HG03280 (cell line): ENCODE results near the gene TMEM109.

ENCODE experiments used
- ATAC-seq: cut with Tn5 transposase; IDR thresholded peaks from one replicate; pipeline ENCODE4 v1.9.1; 2021; ENCODE audit warnings: mild to moderate bottlenecking, moderate library complexity; ENCODE audit not compliant: unreplicated experiment

The TMEM109 gene

GRCh38 chr11:60924906-60925853 lies 11.2 kb downstream of the TMEM109 start:
- no peak for ATAC-seq

DNA sequence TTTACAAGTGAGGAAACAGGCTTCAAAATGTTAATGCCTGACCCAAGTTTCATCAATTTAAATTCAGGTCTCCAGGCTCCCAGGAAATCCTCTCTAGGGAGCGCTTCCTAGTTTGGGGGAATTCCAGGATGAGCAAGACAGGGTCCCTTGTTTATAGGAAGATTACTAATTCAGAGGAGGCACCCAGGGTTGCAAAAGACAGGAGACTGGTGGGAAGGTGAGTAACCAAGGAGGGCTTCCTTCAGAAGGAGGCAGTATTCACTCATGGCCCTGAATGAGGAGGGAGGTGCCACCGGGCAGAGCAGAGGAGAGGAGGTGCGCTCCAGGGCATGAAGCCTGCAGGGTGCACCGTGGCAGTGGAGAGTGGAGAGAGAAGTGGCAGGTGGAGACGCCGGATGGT lies 11.9 kb downstream of the TMEM109 start:
- ATAC-seq, result no peak

DNA sequence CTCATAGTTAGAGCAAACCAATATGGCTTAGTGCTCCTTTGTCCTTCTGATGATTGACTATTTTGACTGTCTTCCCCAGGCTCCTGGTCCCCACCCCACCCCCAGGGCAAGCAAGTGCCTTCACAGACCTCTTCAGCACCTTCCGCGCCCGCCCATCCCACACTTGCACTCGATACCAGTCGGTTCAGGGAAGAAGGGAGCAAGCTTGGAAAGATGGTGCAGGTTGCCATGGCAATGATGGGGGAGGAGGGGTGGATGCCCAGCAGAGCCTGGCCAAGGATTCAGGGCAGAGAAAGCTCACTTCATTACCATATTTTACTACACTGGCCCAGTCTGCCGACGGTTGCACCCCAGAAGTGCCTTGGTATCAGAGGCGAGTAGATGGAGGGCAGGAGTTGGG lies 12.5 kb downstream of the TMEM109 start:
- ATAC-seq, result no peak

GRCh38 chr11:60927061-60927592 lies 13.2 kb downstream of the TMEM109 start:
- no peak for ATAC-seq

DNA sequence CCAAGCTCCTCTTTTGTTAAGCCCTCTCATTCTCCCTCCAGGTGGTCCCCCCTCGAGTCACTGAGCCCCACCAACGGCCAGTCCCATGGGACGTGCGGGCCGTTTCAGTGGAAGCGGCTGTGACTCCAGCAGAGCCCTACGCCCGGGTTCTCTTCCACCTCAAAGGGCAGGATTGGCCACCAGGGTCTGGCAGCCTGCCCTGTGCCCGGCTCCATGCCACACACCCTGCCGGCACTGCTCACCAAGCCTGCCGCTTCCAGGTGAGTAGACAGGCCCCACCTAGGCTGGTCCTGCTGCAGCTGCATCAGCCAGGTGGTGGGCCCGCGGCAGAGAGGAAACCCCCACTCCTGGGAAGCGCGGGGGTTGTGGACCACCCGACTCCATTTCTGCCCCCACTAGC lies 13.6 kb downstream of the TMEM109 start:
- no peak for ATAC-seq

GRCh38 chr11:60928563-60929001 lies 14.6 kb downstream of the TMEM109 start:
- no peak for ATAC-seq

GRCh38 chr11:60929764-60930163 lies 15.8 kb downstream of the TMEM109 start:
- ATAC-seq, result no peak

DNA sequence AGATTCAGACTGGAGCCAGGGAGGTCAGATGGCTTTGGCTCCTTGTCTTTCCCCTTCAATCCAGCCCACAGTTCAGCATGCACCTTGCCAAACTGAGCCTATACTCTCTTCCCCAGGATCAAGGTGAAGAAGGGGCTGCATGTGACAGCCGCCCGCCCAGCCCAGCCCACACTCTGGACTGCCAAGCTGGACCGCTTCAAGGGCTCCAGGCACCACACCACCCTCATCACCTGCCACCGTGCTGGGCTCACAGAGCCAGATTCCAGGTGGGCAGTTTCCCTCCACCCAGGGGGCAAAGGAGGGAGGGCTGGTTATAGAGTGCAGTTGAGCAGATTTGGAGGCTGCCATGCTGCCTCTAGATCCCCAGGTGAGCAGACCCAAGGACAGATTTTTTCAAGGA lies 16.4 kb downstream of the TMEM109 start:
- ATAC-seq, result no peak

DNA sequence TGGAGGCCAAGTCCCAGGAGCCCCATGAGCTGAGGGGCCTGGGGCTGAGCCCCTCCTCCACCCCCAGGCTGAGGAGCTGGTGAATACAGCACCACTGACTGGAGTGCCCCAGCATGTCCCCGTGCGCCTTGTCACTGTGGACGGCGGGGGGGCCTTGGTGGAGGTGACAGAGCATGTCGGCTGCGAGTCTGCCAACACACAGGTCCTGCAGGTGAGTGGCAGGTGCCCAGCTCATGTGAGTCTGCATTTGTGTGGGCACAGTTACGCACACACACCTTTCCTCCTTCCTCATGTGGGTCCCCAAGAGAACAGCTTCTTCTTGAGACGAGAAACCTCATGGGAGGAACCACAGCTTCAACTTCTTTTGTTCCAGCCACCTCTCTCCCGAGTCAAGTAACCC lies 18.0 kb downstream of the TMEM109 start:
- no peak for ATAC-seq

- ATAC-seq, result no peak
Measured at GRCh38 chr11:60932605-60933356, 18.8 kb downstream of the TMEM109 start.

GRCh38 chr11:60933416-60934123 lies 19.6 kb downstream of the TMEM109 start:
- no peak for ATAC-seq

DNA sequence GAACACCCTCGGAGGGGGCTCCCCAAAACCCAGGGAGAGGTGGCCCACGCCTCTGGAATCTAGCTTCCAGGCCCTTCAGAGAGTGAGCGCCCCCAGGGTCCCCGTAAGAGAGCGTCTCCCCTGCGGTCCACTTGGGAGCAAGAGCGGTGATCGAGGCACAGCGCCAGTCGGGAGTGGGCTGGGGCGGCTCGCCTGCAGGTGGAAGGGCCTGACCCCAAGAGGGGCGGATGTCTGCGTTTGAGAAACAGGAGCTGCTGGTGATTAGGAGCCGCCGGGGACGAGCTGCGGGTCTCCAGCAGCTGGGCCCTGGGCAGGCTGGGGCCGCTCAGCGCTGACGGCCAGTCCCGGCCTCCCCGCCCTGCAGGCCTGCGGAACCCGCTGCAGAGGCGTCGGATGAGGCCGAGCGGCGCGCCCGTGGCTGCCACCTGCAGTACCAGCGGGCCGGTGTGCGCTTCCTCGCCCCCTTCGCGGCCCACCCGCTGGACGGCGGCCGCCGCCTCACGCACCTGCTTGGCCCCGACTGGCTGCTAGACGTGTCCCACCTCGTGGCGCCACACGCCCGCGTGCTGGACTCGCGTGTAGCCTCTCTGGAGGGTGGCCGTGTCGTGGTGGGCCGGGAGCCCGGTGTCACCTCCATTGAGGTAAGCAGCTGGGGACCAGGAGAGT lies 20.3 kb downstream of the TMEM109 start:
- no peak for ATAC-seq

DNA sequence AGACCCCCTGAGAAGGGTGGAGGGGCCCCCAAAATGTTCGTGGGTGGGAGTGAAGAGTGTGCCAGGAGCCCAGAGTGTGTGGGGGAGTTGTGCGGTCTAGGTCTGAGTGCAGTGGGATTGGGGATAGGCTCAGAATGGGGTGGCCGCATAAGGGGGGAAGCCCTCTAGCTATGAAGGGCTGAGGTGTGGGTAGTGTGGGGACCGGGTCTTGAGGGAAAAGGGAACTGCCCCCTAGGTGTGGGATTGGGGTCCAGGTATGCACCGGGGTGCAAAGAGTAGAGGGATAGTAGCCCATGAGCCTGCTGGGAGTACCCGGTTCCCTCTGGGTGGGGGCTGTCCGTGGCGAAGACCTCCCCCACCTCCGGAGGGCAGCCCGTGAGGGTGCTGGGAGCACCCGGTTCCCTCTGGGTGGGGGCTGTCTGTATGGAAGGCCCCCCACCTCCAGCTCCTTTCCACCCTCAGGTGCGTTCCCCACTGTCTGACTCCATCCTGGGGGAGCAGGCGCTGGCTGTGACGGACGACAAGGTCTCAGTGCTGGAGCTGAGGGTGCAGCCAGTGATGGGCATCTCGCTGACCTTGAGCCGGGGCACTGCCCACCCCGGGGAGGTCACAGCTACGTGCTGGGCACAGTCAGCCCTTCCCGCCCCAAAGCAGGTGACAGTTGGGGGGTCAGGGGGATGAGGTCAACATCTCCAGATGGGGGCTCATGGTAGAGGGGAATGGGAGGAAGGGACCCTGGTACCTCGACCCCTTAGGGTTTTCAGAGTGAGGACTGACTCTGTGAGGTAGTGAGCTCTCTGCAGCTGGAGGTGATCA lies 21.0 kb downstream of the TMEM109 start:
- no peak for ATAC-seq

DNA sequence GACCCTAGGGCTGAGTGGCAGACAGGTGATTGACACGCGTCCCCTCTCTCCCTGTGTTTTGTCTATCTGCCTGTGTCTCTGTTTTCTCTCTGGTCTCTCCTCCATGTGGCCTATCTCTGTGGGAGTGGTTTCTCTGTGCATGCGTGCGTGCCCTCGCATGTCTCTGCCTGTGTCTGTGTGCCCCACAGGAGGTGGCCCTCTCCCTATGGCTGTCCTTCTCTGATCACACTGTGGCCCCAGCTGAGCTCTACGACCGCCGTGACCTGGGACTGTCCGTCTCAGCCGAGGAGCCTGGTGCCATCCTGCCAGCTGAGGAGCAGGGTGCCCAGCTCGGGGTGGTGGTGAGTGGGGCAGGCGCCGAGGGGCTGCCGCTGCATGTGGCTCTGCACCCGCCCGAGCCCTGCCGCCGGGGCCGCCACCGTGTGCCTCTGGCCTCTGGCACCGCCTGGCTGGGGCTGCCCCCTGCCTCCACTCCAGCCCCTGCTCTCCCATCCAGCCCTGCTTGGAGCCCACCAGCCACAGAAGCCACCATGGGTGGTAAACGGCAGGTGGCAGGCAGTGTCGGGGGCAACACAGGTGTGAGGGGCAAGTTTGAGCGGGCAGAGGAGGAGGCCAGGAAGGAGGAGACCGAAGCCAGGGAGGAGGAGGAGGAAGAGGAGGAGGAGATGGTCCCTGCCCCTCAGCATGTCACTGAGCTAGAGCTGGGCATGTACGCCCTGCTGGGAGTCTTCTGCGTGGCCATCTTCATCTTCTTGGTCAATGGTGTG lies 21.9 kb downstream of the TMEM109 start:
- ATAC-seq, result no peak

DNA sequence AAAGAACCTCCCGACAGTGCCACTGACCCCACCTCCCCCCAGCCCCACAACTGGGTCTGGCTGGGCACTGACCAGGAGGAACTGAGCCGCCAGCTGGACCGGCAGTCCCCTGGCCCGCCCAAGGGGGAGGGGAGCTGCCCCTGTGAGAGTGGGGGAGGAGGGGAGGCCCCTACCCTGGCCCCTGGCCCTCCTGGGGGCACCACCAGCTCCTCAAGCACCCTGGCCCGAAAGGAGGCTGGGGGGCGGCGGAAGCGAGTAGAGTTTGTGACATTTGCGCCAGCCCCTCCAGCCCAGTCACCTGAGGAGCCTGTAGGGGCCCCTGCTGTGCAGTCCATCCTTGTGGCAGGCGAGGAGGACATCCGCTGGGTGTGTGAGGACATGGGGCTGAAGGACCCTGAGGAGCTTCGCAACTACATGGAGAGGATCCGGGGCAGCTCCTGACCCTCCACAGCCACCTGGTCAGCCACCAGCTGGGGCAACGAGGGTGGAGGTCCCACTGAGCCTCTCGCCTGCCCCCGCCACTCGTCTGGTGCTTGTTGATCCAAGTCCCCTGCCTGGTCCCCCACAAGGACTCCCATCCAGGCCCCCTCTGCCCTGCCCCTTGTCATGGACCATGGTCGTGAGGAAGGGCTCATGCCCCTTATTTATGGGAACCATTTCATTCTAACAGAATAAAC lies 22.6 kb downstream of the TMEM109 start:
- ATAC-seq, result no peak

GRCh38 chr11:60937144-60937527 lies 23.2 kb downstream of the TMEM109 start:
- no peak for ATAC-seq

- no peak for ATAC-seq
Measured at GRCh38 chr11:60937811-60938210, 23.9 kb downstream of the TMEM109 start.

GRCh38 chr11:60938500-60938899 lies 24.5 kb downstream of the TMEM109 start:
- no peak for ATAC-seq
